ENCODE results near the gene VPS36.

The VPS36 gene

GRCh38 chr13:52455677-52456041, 5.2 kb upstream of the VPS36 start:
- Histone ChIP-seq H3K4me3 (ENCODE audit: low read length) (peak overlapping the region; percentile 91), H3K9me2 (replicated peaks; ENCODE audit: control insufficient read depth, low read length) (no peaks in the 10 kb centered on the region), H3F3A (ENCODE audit: control insufficient read depth, insufficient read depth) (peaks cover 9% of the 10 kb centered on the region), H3K4me1 (ENCODE audit: control insufficient read depth, low read length) (peaks cover 31% of the 10 kb centered on the region), H4K20me1 (ENCODE audit: control insufficient read depth, insufficient read depth, low read depth, low read length) (peaks cover 12% of the 10 kb centered on the region; the same call in 1 of the 2 replicates), H3K36me3 (ENCODE audit: control insufficient read depth, low read length) (peaks cover 44% of the 10 kb centered on the region), H3K79me2 (ENCODE audit: control insufficient read depth, low read length) (peaks cover 61% of the 10 kb centered on the region), H3K9me3 (ENCODE audit: control insufficient read depth, insufficient read depth, low read length) (no peaks in the 10 kb centered on the region), H3K27ac (ENCODE audit: low read depth, low read length) (peak overlapping the region; percentile 89), H3K4me2 (ENCODE audit: low read length) (peak overlapping the region; percentile 79), H3K27me3 (ENCODE audit: control insufficient read depth, low read length) (no peaks in the 10 kb centered on the region)
- no peak for TF ChIP-seq EZH2phosphoT487 (IDR thresholded peaks at IDR 0.05; ENCODE audit: borderline replicate concordance, low read length)
- no peak for TF ChIP-seq CTCF (IDR thresholded peaks at IDR 0.05; ENCODE audit: low read depth, low read length, poor library complexity, severe bottlenecking)

- H3K27me3 ChIP-seq (ENCODE audit: control insufficient read depth, low read length) = no peaks in the 10 kb centered on the region
- H3K4me1 ChIP-seq (ENCODE audit: control insufficient read depth, low read length) = peaks cover 32% of the 10 kb centered on the region
- peaks cover 58% of the 10 kb centered on the region for H3K79me2 ChIP-seq (ENCODE audit: control insufficient read depth, low read length)
- H3K9me2 ChIP-seq (replicated peaks; ENCODE audit: control insufficient read depth, low read length) = no peaks in the 10 kb centered on the region
- no peaks in the 10 kb centered on the region for H3K9me3 ChIP-seq (ENCODE audit: control insufficient read depth, insufficient read depth, low read length)
- H3K4me3 ChIP-seq (ENCODE audit: low read length) = peak within 1 kb of the TSS; percentile 91
- peaks cover 38% of the 10 kb centered on the region for H3K36me3 ChIP-seq (ENCODE audit: control insufficient read depth, low read length)
- H4K20me1 ChIP-seq (ENCODE audit: control insufficient read depth, insufficient read depth, low read depth, low read length) = peaks cover 12% of the 10 kb centered on the region; the same call in 1 of the 2 replicates
- peak within 1 kb of the TSS; percentile 79 for H3K4me2 ChIP-seq (ENCODE audit: low read length)
- TF ChIP-seq EZH2phosphoT487 (IDR thresholded peaks at IDR 0.05; ENCODE audit: borderline replicate concordance, low read length) (no peak), CTCF (IDR thresholded peaks at IDR 0.05; ENCODE audit: low read depth, low read length, poor library complexity, severe bottlenecking) (no peak)
- H3F3A ChIP-seq (ENCODE audit: control insufficient read depth, insufficient read depth) = peaks cover 9% of the 10 kb centered on the region
- peak within 1 kb of the TSS; percentile 89 for H3K27ac ChIP-seq (ENCODE audit: low read depth, low read length)
Measured at GRCh38 chr13:52454820-52455676, 4.6 kb upstream of the VPS36 start, which contains the start of gene CKAP2. TSS of gene CKAP2 (plus strand) at chr13:52455478. CDS start at chr13:52455557, 79 bp downstream.

- Histone ChIP-seq H4K20me1 (ENCODE audit: control insufficient read depth, insufficient read depth, low read depth, low read length) (peaks cover 12% of the 10 kb centered on the region; the same call in 1 of the 2 replicates), H3K27ac (ENCODE audit: low read depth, low read length) (peak overlapping the region; percentile 89), H3K9me3 (ENCODE audit: control insufficient read depth, insufficient read depth, low read length) (no peaks in the 10 kb centered on the region), H3K36me3 (ENCODE audit: control insufficient read depth, low read length) (peaks cover 36% of the 10 kb centered on the region), H3K27me3 (ENCODE audit: control insufficient read depth, low read length) (no peaks in the 10 kb centered on the region), H3K4me2 (ENCODE audit: low read length) (peak overlapping the region; percentile 79), H3K79me2 (ENCODE audit: control insufficient read depth, low read length) (peaks cover 58% of the 10 kb centered on the region), H3K4me1 (ENCODE audit: control insufficient read depth, low read length) (peaks cover 32% of the 10 kb centered on the region), H3K4me3 (ENCODE audit: low read length) (peak overlapping the region; percentile 91), H3F3A (ENCODE audit: control insufficient read depth, insufficient read depth) (peaks cover 9% of the 10 kb centered on the region), H3K9me2 (replicated peaks; ENCODE audit: control insufficient read depth, low read length) (no peaks in the 10 kb centered on the region)
- no peak for TF ChIP-seq EZH2phosphoT487 (IDR thresholded peaks at IDR 0.05; ENCODE audit: borderline replicate concordance, low read length)
- no peak for TF ChIP-seq CTCF (IDR thresholded peaks at IDR 0.05; ENCODE audit: low read depth, low read length, poor library complexity, severe bottlenecking)
Measured at GRCh38 chr13:52454459-52454819, 4.0 kb upstream of the VPS36 start.
